Renal cortex interstitium (tissue), 11 donors: ENCODE data around the gene TPSAB1. TPM values are rescaled to one million over a fixed set of nuclear protein-coding genes. Genes with fewer than 3 reads are reported as not detected.

Experiments used
- DNase-seq, 11 donors: peaks; one replicate each; pipeline ENCODE4 v3.0.0-alpha.2; 2013; ENCODE audit warnings: low read depth in 9 of 11, low spot score in 4 of 11; ENCODE audit errors: extremely low read depth in 1 of 11
- polyA plus RNA-seq, 3 donors: library from polyadenylated mRNA; unstranded; fragments of 120-200 nt; gene quantifications; one replicate each; pipeline ENCODE4 v1.2.1, GENCODE V29; 2013; ENCODE audit not compliant: insufficient read length in 3 of 3

Gene TPSAB1
- polyA plus RNA-seq, 3 donors, result 0.22 TPM; not detected in 2

GRCh38 chr16:1206786-1207185, 33.7 kb upstream of the TPSAB1 start:
- DNase-seq, result no peak

GRCh38 chr16:1208239-1208830, 32.2 kb upstream of the TPSAB1 start:
- DNase-seq, result no peak

GRCh38 chr16:1209081-1209480, 31.4 kb upstream of the TPSAB1 start:
- DNase-seq, result no peak

GRCh38 chr16:1210461-1210860, 30.0 kb upstream of the TPSAB1 start:
- no peak for DNase-seq

GRCh38 chr16:1211451-1212268, 28.8 kb upstream of the TPSAB1 start:
- DNase-seq, result no peak

GRCh38 chr16:1212616-1213194, 27.8 kb upstream of the TPSAB1 start:
- DNase-seq, result no peak

GRCh38 chr16:1213231-1213630, 27.3 kb upstream of the TPSAB1 start:
- DNase-seq, result no peak

- DNase-seq, result no peak
These were observed 26.6 kb upstream of the TPSAB1 start for GRCh38 chr16:1213796-1214372.

GRCh38 chr16:1214719-1215118, 25.8 kb upstream of the TPSAB1 start:
- DNase-seq, result no peak

GRCh38 chr16:1215574-1216295, 24.8 kb upstream of the TPSAB1 start:
- no peak for DNase-seq

GRCh38 chr16:1216296-1216619, 24.2 kb upstream of the TPSAB1 start:
- no peak for DNase-seq

GRCh38 chr16:1216681-1217400, 23.7 kb upstream of the TPSAB1 start:
- DNase-seq, result no peak

GRCh38 chr16:1217526-1217925, 23.0 kb upstream of the TPSAB1 start:
- no peak for DNase-seq

GRCh38 chr16:1218061-1218929, 22.2 kb upstream of the TPSAB1 start:
- DNase-seq, result no peak

GRCh38 chr16:1218930-1219611, 21.4 kb upstream of the TPSAB1 start:
- DNase-seq, result no peak

- DNase-seq, result no peak
These were observed 20.3 kb upstream of the TPSAB1 start for GRCh38 chr16:1220098-1220728.
